Fibroblast of lung (primary cell): ENCODE results near the gene LYVE1.

ENCODE experiments used
- CTCF ChIP-seq, 2 donors: IDR thresholded peaks in 1 of 2; conservative IDR thresholded peaks in 1 of 2; 1 replicate in 1 of 2; 2 replicates in 1 of 2; pipeline ENCODE4 v1.5.1; 2011 to 2012; ENCODE audit warnings: low read length in 2 of 2, control low read depth in 1 of 2, inconsistent platforms in 1 of 2, low read depth in 1 of 2, mild to moderate bottlenecking in 1 of 2
- EZH2 ChIP-seq: IDR thresholded peaks from 2 replicates; pipeline ENCODE4 v1.5.1; 2012; ENCODE audit warnings: low read length, control low read depth, mild to moderate bottlenecking; ENCODE audit errors: missing control alignments

DNA sequence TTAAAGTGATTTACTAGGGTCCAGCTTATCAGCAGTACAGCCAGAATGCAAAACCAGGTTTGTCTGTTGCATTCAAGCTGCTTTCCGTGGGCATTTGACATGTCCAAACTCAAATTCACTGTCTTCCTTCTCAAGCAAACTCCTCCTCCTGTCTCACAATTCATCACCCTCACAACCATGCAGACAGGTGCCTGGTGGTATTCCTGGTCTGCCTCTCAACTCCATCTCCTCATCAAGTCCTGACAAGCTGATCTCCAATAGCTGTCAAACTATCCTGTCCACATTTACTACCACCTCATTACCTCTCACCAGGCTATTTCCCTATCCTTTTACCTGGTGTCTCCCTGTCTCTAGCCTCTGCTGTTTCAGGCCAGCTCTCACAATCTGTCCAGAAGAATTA is 49.1 kb upstream of the LYVE1 start:
- no peak for TF ChIP-seq CTCF (conservative IDR thresholded peaks at IDR 0.05 in 1 of 2, IDR thresholded peaks at IDR 0.05 in 1 of 2; ENCODE audit: low read depth in 1 of 2, low read length in 2 of 2)
- TF ChIP-seq EZH2, result no peak
